Parathyroid adenoma (tissue), 2 donors: Measurements from ENCODE around the gene DCTD.

Source experiments
- H2AFZ ChIP-seq: fragments of 300-600 bp; sonication (generic); one replicate; pipeline ENCODE4 v1.7.0; 2017; ENCODE audit warnings: antibody characterized with exemption, mild to moderate bottlenecking
- H3K27ac ChIP-seq: fragments of 300-600 bp; sonication (generic); one replicate; pipeline ENCODE4 v1.7.0; 2017
- H3K27me3 ChIP-seq: fragments of 300-600 bp; sonication (generic); one replicate; pipeline ENCODE4 v1.7.0; 2017; ENCODE audit warnings: low read length; ENCODE audit not compliant: control insufficient read depth, insufficient read depth
- H3K36me3 ChIP-seq: fragments of 300-600 bp; sonication (generic); one replicate; pipeline ENCODE4 v1.7.0; 2017; ENCODE audit warnings: low read length; ENCODE audit not compliant: control insufficient read depth, insufficient read depth
- H3K4me1 ChIP-seq: fragments of 300-600 bp; sonication (generic); one replicate; pipeline ENCODE4 v1.7.0; 2017; ENCODE audit warnings: control low read depth
- H3K4me2 ChIP-seq: fragments of 300-600 bp; sonication (generic); one replicate; pipeline ENCODE4 v1.7.0; 2017; ENCODE audit warnings: low read length
- H3K4me3 ChIP-seq: fragments of 300-600 bp; sonication (generic); one replicate; pipeline ENCODE4 v1.7.0; 2017; ENCODE audit warnings: low read depth, low read length
- H3K79me2 ChIP-seq: fragments of 300-600 bp; sonication (generic); one replicate; pipeline ENCODE4 v1.7.0; 2017; ENCODE audit warnings: control low read depth
- H3K9ac ChIP-seq: fragments of 300-600 bp; sonication (generic); one replicate; pipeline ENCODE4 v1.7.0; 2017; ENCODE audit warnings: mild to moderate bottlenecking
- H3K9me3 ChIP-seq: fragments of 300-600 bp; sonication (generic); one replicate; pipeline ENCODE4 v1.7.0; 2017; ENCODE audit warnings: low read length; ENCODE audit not compliant: control insufficient read depth
- TF ChIP-seq, protein P1 (sequence below): fragments of 300-600 bp; sonication (generic); IDR thresholded peaks from one replicate; pipeline ENCODE4 v1.7.0; 2017; ENCODE audit warnings: antibody characterized with exemption, mild to moderate bottlenecking
- donor health status: primary hyperparathyroidism.

The DCTD gene

DNA sequence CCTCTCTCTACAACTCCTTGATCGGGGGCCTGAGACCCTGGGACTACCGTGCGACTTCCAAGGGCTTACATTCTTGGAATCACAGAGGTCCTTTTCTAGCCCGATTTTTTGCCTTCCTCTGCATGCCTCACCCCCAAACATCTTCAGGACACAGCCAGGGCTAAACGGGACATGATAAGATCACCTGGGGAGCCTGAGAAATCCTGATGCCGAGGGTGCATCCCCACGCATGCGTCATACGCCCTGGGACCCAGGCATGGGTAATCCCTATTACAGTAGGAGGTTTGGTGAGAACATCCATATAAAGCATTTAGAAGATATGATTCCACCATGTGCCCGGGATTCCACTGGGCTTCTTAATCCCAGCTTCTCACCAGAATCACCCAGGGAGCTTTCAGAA, 77.1 kb downstream of the DCTD start:
- Histone ChIP-seq H3K9ac (no peak overlapping the region), H3K36me3 (no peaks in the 10 kb centered on the region), H3K4me2 (no peak overlapping the region), H3K27ac (no peak overlapping the region), H3K9me3 (no peaks in the 10 kb centered on the region), H3K4me1 (no peaks in the 10 kb centered on the region), H3K79me2 (no peaks in the 10 kb centered on the region), H3K27me3 (no peaks in the 10 kb centered on the region), H3K4me3 (no peak overlapping the region), H2AFZ (no peak overlapping the region)
- TF ChIP-seq, protein P1, sequence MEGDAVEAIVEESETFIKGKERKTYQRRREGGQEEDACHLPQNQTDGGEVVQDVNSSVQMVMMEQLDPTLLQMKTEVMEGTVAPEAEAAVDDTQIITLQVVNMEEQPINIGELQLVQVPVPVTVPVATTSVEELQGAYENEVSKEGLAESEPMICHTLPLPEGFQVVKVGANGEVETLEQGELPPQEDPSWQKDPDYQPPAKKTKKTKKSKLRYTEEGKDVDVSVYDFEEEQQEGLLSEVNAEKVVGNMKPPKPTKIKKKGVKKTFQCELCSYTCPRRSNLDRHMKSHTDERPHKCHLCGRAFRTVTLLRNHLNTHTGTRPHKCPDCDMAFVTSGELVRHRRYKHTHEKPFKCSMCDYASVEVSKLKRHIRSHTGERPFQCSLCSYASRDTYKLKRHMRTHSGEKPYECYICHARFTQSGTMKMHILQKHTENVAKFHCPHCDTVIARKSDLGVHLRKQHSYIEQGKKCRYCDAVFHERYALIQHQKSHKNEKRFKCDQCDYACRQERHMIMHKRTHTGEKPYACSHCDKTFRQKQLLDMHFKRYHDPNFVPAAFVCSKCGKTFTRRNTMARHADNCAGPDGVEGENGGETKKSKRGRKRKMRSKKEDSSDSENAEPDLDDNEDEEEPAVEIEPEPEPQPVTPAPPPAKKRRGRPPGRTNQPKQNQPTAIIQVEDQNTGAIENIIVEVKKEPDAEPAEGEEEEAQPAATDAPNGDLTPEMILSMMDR = no peak
